Measurements from ENCODE around the gene PNPLA1.

Gene PNPLA1

GRCh38 chr6:36317623-36318022, 47.8 kb downstream of the PNPLA1 start:
- H3K27ac ChIP-seq (ENCODE audit: low read length) = no peak overlapping the region
- no peak overlapping the region for H2AFZ ChIP-seq (ENCODE audit: low read depth, low read length)
- no peaks in the 10 kb centered on the region for H3K36me3 ChIP-seq (replicated peaks; ENCODE audit: low read depth, low read length)
- H3K4me1 ChIP-seq (ENCODE audit: low read length) = peaks cover 10% of the 10 kb centered on the region
- H3K4me3 ChIP-seq (ENCODE audit: low read length) = no peak overlapping the region
- peaks cover 31% of the 10 kb centered on the region for H3K27me3 ChIP-seq (ENCODE audit: low read depth, low read length)
- H3K9ac ChIP-seq (ENCODE audit: low read length) = no peak overlapping the region
- no peaks in the 10 kb centered on the region for H3K9me3 ChIP-seq (ENCODE audit: insufficient read depth, low read length)
- H4K20me1 ChIP-seq (ENCODE audit: insufficient read depth, low read length) = no peaks in the 10 kb centered on the region
- no peaks in the 10 kb centered on the region for H3K79me2 ChIP-seq (ENCODE audit: low read length)
- H3K4me2 ChIP-seq (ENCODE audit: low read length) = no peak overlapping the region
- TF ChIP-seq EZH2phosphoT487 (IDR thresholded peaks at IDR 0.05; ENCODE audit: low read depth) = no peak
- TF ChIP-seq, protein P1, sequence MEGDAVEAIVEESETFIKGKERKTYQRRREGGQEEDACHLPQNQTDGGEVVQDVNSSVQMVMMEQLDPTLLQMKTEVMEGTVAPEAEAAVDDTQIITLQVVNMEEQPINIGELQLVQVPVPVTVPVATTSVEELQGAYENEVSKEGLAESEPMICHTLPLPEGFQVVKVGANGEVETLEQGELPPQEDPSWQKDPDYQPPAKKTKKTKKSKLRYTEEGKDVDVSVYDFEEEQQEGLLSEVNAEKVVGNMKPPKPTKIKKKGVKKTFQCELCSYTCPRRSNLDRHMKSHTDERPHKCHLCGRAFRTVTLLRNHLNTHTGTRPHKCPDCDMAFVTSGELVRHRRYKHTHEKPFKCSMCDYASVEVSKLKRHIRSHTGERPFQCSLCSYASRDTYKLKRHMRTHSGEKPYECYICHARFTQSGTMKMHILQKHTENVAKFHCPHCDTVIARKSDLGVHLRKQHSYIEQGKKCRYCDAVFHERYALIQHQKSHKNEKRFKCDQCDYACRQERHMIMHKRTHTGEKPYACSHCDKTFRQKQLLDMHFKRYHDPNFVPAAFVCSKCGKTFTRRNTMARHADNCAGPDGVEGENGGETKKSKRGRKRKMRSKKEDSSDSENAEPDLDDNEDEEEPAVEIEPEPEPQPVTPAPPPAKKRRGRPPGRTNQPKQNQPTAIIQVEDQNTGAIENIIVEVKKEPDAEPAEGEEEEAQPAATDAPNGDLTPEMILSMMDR (IDR thresholded peaks at IDR 0.05; ENCODE audit: low read depth, low read length) = no peak

- TF ChIP-seq, protein P1 (IDR thresholded peaks at IDR 0.05; ENCODE audit: low read depth, low read length) = no peak
- no peak for TF ChIP-seq EZH2phosphoT487 (IDR thresholded peaks at IDR 0.05; ENCODE audit: low read depth)
- no peak overlapping the region for H3K4me2 ChIP-seq (ENCODE audit: low read length)
- no peak overlapping the region for H3K27ac ChIP-seq (ENCODE audit: low read length)
- no peak overlapping the region for H3K4me3 ChIP-seq (ENCODE audit: low read length)
- H3K9ac ChIP-seq (ENCODE audit: low read length) = no peak overlapping the region
- no peak overlapping the region for H2AFZ ChIP-seq (ENCODE audit: low read depth, low read length)
- H4K20me1 ChIP-seq (ENCODE audit: insufficient read depth, low read length) = no peaks in the 10 kb centered on the region
- H3K4me1 ChIP-seq (ENCODE audit: low read length) = no peaks in the 10 kb centered on the region
- no peaks in the 10 kb centered on the region for H3K9me3 ChIP-seq (ENCODE audit: insufficient read depth, low read length)
- H3K36me3 ChIP-seq (replicated peaks; ENCODE audit: low read depth, low read length) = no peaks in the 10 kb centered on the region
- H3K79me2 ChIP-seq (ENCODE audit: low read length) = no peaks in the 10 kb centered on the region
- peaks cover 31% of the 10 kb centered on the region for H3K27me3 ChIP-seq (ENCODE audit: low read depth, low read length)
These were observed 49.0 kb downstream of the PNPLA1 start for GRCh38 chr6:36318690-36319435.

DNA sequence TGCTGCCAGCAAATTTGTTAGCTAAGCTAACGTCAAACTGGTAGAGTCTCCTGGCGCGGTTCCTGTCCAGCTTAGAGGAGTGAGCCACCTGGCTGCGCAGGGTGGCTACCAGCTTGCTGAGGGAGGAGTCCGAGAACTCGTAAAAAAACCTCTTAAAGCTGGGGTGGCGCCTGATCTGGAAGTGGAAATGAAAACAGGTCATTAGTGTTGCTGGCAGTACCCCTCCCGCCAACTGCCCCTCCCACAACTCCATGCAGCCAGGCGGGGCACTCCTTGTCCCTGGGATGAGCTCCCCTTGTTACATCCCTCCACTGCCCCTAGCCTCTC, 49.5 kb downstream of the PNPLA1 start:
- no peak overlapping the region for H3K4me3 ChIP-seq (ENCODE audit: low read length)
- peaks cover 31% of the 10 kb centered on the region for H3K27me3 ChIP-seq (ENCODE audit: low read depth, low read length)
- H3K9ac ChIP-seq (ENCODE audit: low read length) = no peak overlapping the region
- H3K36me3 ChIP-seq (replicated peaks; ENCODE audit: low read depth, low read length) = no peaks in the 10 kb centered on the region
- H4K20me1 ChIP-seq (ENCODE audit: insufficient read depth, low read length) = no peaks in the 10 kb centered on the region
- H3K27ac ChIP-seq (ENCODE audit: low read length) = no peak overlapping the region
- no peak overlapping the region for H3K4me2 ChIP-seq (ENCODE audit: low read length)
- H3K79me2 ChIP-seq (ENCODE audit: low read length) = no peaks in the 10 kb centered on the region
- no peaks in the 10 kb centered on the region for H3K4me1 ChIP-seq (ENCODE audit: low read length)
- no peak overlapping the region for H2AFZ ChIP-seq (ENCODE audit: low read depth, low read length)
- TF ChIP-seq EZH2phosphoT487 (IDR thresholded peaks at IDR 0.05; ENCODE audit: low read depth) = no peak
- TF ChIP-seq, protein P1 (IDR thresholded peaks at IDR 0.05; ENCODE audit: low read depth, low read length) = no peak
- no peaks in the 10 kb centered on the region for H3K9me3 ChIP-seq (ENCODE audit: insufficient read depth, low read length)

DNA sequence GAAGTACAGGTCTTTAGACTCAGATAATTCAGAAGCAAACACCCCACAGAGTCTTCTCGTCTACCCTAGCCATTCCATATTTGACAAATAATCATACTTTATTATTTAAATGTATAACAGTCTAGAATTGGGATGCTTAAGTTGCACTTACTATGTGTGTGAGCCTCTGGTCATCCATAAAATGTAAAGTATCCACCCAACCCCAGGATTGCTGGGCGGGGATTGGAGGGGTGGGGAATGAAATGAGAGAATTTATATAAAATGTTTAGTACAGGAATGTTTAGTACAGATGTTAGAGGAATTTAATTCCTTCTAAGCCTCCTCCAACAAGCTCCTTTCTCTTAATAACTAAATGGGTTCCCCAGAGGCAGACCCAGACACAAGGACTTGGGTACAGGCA, 50.0 kb downstream of the PNPLA1 start:
- Histone ChIP-seq H2AFZ (ENCODE audit: low read depth, low read length) (no peak overlapping the region), H3K27ac (ENCODE audit: low read length) (no peak overlapping the region), H3K9ac (ENCODE audit: low read length) (no peak overlapping the region), H3K9me3 (ENCODE audit: insufficient read depth, low read length) (no peaks in the 10 kb centered on the region), H3K4me1 (ENCODE audit: low read length) (no peaks in the 10 kb centered on the region), H3K36me3 (replicated peaks; ENCODE audit: low read depth, low read length) (no peaks in the 10 kb centered on the region), H3K4me2 (ENCODE audit: low read length) (no peak overlapping the region), H3K79me2 (ENCODE audit: low read length) (no peaks in the 10 kb centered on the region), H3K27me3 (ENCODE audit: low read depth, low read length) (peaks cover 31% of the 10 kb centered on the region), H3K4me3 (ENCODE audit: low read length) (no peak overlapping the region), H4K20me1 (ENCODE audit: insufficient read depth, low read length) (no peaks in the 10 kb centered on the region)
- TF ChIP-seq, protein P1 (IDR thresholded peaks at IDR 0.05; ENCODE audit: low read depth, low read length) = no peak
- TF ChIP-seq EZH2phosphoT487 (IDR thresholded peaks at IDR 0.05; ENCODE audit: low read depth) = no peak

Measured in OCI-LY3 (cell line).